Sigmoid colon (tissue), 3 donors: ENCODE results near the gene IGFL1.

ENCODE experiments used
- POLR2A ChIP-seq, 2 donors: fragments of 450-650 bp; IDR thresholded peaks; one replicate each; pipeline ENCODE4 v1.6.1; 2016; ENCODE audit warnings: antibody characterized with exemption in 2 of 2, mild to moderate bottlenecking in 2 of 2, moderate library complexity in 2 of 2
- TF ChIP-seq, protein P1 (sequence below), 4 experiments: fragments of 450-650 bp in 3 of 4; fragments of 200-600 bp in 1 of 4; IDR thresholded peaks; one replicate each; pipeline ENCODE4 v1.5.1; 2016 to 2019; ENCODE audit warnings: antibody characterized with exemption in 4 of 4, mild to moderate bottlenecking in 3 of 4, moderate library complexity in 2 of 4

DNA sequence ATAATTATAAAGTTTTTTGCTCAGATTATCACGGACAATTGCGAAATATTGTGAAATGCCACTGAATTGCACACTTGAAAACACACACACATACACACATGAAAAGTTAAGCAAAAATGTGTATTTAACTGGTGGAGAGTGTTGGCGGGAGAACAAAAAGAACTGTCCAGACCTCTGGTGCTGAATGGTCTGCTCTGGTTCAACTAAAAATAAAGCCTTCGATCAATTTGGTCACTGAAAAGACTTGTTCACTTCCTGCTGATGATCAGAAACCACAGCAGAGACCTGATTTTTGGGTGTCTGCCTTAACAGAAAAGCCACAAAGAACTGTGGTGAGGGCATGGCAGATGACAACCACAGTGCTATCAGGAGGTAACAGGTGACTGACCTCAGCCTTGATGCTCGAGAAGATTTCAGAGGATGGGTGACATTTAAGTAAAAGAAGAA, 4.0 kb upstream of the IGFL1 start:
- TF ChIP-seq, protein P1, sequence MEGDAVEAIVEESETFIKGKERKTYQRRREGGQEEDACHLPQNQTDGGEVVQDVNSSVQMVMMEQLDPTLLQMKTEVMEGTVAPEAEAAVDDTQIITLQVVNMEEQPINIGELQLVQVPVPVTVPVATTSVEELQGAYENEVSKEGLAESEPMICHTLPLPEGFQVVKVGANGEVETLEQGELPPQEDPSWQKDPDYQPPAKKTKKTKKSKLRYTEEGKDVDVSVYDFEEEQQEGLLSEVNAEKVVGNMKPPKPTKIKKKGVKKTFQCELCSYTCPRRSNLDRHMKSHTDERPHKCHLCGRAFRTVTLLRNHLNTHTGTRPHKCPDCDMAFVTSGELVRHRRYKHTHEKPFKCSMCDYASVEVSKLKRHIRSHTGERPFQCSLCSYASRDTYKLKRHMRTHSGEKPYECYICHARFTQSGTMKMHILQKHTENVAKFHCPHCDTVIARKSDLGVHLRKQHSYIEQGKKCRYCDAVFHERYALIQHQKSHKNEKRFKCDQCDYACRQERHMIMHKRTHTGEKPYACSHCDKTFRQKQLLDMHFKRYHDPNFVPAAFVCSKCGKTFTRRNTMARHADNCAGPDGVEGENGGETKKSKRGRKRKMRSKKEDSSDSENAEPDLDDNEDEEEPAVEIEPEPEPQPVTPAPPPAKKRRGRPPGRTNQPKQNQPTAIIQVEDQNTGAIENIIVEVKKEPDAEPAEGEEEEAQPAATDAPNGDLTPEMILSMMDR (IDR thresholded peaks at IDR 0.05): no peak
- no peak for TF ChIP-seq POLR2A (IDR thresholded peaks at IDR 0.05)
